Stimulated activated naive CD8-positive, alpha-beta T cell treated with anti-CD3 and anti-CD28 coated beads, Interleukin-15, Interleukin-2, amounts not matched to agents 100 U/mL and 50 U/mL, for 24 hours (primary cell): ENCODE data around the gene ZNF76.

Experiments used
- ATAC-seq: fragments of 150-1000 bp; cut with Tn5 transposase; one replicate; pipeline ENCODE4 v1.10.0; 2021
- DNase-seq: peaks from one replicate; pipeline ENCODE4 v3.0.0; 2021

The ZNF76 gene

GRCh38 chr6:35259194-35259947 is at the start of gene ZNF76:
Gene ZNF76, plus strand, starts transcription at chr6:35259735. Its CDS starts 21,417 bp downstream, at chr6:35281152.
- ATAC-seq: peak; percentile 92

GRCh38 chr6:35213298-35213791 is 46.2 kb upstream of the ZNF76 start:
- ATAC-seq: no peak

More at GRCh38 chr6:35259194-35259947, at the start of gene ZNF76:
- DNase-seq: peak; percentile 95

GRCh38 chr6:35213824-35214756 is 45.4 kb upstream of the ZNF76 start, which contains the start of gene SCUBE3:
Gene SCUBE3, plus strand, starts transcription at chr6:35213956. Its CDS starts 463 bp downstream, at chr6:35214419.
- DNase-seq: peak; percentile 12
- ATAC-seq: peak; percentile 13

More at GRCh38 chr6:35213298-35213791, 46.2 kb upstream of the ZNF76 start:
- no peak for DNase-seq

DNA sequence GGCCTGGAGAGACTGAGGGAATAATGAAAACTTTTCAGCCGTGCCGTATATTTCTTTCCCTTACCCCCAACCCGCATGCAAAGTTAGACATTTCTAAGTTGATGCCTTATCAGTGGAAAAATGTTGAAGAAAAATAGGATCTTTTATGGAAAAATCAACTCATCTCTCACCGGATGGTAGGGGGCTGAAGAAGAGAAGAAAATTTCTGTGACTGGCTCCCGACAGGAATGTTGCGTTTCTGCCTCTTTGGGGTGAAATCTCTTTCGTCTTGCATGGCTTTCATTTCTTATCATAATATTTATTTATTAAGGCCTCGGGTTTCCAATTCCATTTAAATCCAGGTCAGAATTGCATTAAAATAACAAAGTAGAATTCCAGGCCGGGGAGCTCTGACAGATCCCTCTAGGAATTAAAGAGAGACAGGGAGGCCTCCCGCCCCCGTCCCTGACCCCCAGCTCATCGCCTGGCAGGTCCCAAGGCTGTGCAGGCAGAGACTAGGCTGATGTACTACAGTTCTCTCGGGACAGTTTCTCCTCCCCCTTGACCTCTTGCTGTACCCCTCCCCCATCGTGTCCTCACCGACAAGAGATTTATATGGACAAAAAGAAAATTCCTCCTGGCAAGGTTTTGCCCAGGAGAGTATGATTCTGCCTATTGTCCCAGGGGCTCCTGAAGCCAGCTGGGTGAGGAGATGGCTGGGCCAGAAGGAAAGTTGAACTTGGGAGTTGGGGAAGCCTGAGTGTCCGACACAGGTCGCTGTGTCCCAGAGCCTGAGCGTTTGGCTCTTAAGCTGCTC is 44.5 kb upstream of the ZNF76 start:
- ATAC-seq (no peak), DNase-seq (no peak)

DNA sequence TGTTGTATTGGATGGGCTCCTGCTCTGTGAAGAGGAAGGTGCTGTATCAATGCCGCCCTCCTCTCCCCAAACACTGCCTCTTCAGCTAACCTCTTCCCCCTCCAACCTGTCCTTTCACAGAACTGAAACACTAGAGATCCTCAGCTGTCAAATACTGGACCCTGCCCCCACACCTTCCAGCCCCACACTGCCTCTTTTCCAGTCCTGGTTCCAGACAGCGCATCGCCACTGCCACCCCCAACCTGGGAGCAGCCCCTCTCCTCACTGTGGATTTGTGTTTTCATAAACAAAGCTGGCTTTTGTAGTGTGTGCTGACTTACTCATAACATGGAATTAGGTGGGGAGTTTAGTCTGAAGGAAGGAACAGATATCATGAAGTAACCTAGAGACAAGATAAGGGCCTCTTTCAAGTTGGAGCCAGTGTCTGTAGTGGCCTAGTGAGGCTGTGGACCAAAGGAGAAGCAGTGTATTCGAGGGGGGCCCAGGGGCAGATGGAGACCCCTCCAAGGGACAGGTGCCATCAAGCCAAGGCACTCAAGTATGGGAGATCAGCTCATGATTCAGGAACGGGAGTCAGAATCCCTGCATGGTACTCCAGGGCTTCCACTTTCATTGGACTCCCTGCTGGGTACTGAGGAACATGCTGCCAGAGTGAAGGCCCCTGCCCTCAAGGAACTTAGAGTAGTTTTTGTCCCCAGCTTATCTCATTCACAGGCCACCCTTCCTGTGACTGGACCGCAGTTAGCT is 43.7 kb upstream of the ZNF76 start:
- DNase-seq: no peak
- ATAC-seq: no peak

- no peak for ATAC-seq
- DNase-seq: no peak
Observed at GRCh38 chr6:35216412-35216732, 43.2 kb upstream of the ZNF76 start.

- ATAC-seq (no peak), DNase-seq (no peak)
Observed at GRCh38 chr6:35216851-35217811, 42.4 kb upstream of the ZNF76 start.

GRCh38 chr6:35218021-35218420 is 41.5 kb upstream of the ZNF76 start:
- ATAC-seq: no peak
- no peak for DNase-seq

GRCh38 chr6:35218456-35218855 is 41.1 kb upstream of the ZNF76 start:
- DNase-seq (no peak), ATAC-seq (no peak)

DNA sequence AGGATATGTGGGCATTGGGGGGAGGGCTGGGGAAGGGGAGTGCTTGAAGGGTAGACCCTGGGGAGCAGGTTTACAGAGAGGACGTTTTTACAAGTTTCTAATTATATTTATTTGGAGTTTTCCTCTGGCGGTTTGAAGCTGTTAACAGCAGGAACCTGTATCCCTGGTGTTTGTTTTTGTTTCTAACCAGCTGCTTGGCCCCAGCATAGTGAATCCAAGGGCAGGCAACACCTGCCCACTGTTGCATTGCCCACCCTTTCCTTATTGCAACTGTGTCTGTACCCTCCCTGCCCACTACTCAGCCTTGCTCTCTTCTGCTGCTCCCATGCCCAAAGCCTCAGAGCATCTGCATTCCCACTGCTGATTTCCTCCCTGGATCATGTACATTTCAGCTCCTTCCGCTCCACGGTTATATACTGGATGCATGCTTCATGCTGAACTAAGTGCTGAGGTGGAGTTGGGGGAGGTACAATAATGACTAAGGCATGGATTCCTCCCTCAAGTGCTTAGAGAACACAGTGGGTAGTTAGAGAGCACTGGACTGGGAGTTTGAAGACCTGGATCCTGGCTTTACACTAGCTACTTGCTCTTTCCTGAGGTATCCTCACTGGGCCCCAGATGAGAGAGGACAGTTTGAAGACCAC is 39.7 kb upstream of the ZNF76 start:
- no peak for ATAC-seq
- DNase-seq: no peak

- DNase-seq (no peak), ATAC-seq (no peak)
Observed at GRCh38 chr6:35220711-35221110, 38.8 kb upstream of the ZNF76 start.

- DNase-seq (no peak), ATAC-seq (no peak)
Observed at GRCh38 chr6:35223396-35223795, 36.1 kb upstream of the ZNF76 start.

- ATAC-seq: no peak
- no peak for DNase-seq
Observed at GRCh38 chr6:35224720-35225119, 34.8 kb upstream of the ZNF76 start.

DNA sequence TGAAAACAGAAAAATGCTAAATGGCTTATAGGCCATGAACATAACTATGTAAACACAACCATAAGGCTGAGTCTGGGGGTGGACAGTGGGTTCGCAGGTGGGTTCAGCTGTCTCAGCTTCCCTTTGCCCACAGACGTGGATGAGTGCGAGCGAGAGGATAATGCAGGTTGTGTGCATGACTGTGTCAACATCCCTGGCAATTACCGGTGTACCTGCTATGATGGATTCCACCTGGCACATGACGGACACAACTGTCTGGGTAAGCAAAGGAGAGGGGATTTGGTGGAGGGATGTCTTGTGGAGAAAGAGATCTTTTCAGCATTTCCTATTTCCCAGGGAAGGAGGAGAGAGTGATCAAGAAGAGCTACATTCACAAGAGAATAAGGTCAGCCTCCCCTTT is 31.1 kb upstream of the ZNF76 start:
- no peak for DNase-seq
- no peak for ATAC-seq

DNA sequence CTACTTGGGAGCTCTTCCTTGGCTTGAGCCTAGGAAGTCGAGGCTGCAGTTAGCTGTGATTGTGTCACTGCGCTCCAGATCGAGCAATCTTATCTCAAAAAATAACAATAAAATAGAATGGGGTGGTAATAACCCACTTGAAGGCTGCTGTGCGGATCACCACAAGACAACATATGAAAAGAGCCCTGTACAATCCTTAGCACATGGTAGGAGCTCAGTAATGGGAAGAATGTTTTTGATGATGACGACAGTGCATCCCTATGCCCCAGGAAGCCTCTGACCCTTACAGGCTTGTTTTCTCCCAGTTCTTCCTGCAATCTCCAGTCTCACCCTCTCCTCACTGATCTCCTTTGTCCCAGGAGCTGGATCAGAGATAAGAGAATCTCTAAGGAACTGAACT is 30.2 kb upstream of the ZNF76 start:
- DNase-seq (no peak), ATAC-seq (no peak)

- DNase-seq: no peak
Observed at GRCh38 chr6:35230498-35230897, 29.0 kb upstream of the ZNF76 start.

DNA sequence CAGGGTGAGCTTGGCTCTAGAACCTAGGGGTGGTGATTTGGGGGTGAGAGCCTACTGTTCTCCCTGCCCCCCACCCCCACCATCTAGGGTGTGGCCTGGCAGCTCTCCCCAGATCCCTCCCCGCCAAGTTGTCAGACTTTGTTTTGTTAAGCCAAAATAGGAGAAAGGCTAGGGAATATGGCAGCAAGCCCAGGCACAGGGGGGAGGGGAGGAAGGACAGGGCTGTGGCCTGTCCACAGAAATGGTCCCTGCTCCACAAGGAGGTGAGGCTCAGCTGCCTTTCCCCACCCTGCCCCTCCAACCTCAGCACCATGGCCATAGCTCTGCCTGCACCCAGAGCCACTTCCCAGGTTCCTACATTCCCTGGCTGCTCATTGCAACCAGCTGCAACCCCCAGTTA is 28.6 kb upstream of the ZNF76 start:
- DNase-seq (no peak), ATAC-seq (no peak)

More at GRCh38 chr6:35230498-35230897, 29.0 kb upstream of the ZNF76 start:
- ATAC-seq: no peak

- DNase-seq (no peak), ATAC-seq (no peak)
Observed at GRCh38 chr6:35231563-35231962, 28.0 kb upstream of the ZNF76 start.

DNA sequence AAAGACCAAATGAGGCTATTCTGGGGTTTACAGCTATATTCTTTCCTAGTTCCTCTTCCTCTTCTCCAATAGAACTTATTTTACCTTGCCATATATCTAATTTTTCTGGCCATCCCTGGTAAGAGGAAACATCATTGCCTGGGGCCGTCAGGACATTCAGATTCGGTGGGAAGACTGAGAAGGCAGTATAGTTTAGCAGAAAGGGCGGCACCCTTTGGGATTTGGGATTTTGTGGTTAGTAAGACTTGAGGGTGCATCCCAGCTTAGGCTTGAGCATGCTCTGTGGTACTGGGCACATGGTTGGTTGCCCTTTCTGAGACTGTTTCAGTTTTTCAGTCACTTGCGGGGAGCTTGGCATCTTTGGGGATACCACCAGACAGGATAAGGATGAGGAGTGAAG is 24.6 kb upstream of the ZNF76 start:
- DNase-seq (no peak), ATAC-seq (no peak)

DNA sequence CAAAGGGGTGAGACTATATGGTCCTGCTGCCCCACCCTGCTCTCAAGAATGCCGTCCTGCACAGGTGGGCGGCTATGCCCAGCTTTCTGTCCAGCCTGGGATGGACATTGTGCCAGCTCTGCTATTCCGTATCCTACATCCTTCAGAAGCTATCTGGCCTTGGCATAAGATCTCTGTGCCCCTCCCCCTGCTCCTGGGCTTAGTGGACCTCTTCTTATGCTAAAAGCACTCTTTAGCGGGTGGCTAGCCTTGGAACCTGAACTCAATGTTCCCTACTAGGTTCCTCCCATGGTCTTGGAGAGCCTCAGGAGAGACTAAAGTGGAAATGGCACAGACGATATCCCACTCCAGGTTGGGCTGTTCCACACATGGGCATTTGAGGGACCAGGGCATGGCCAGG is 23.3 kb upstream of the ZNF76 start:
- no peak for ATAC-seq

More for the DNA sequence above, 23.3 kb upstream of the ZNF76 start:
- DNase-seq: no peak
